ENCODE measurements around the gene MATK. TPM values are rescaled to one million over a fixed set of nuclear protein-coding genes. Genes with fewer than 3 reads are reported as not detected.

MATK gene
- total RNA-seq, 1 donor from 2014 or later, result not detected

GRCh38 chr19:3823350-3823713, 37.2 kb upstream of the MATK start:
- H3K9me3 Mint-ChIP-seq, result no peaks in the 10 kb centered on the region
- no peak overlapping the region for H3K27ac Mint-ChIP-seq (ENCODE audit: unreplicated experiment)
- H3K4me3 Mint-ChIP-seq, result no peak overlapping the region
- no peaks in the 10 kb centered on the region for H3K27me3 Mint-ChIP-seq (ENCODE audit: low read depth)
- no peaks in the 10 kb centered on the region for H3K36me3 Mint-ChIP-seq (ENCODE audit: low read depth)
- TF ChIP-seq CTCF (conservative IDR thresholded peaks at IDR 0.05), result no peak
- no peak for DNase-seq (ENCODE audit: low read depth, low spot score)
- H3K4me1 Mint-ChIP-seq, result no peaks in the 10 kb centered on the region

GRCh38 chr19:3822683-3823349, 36.6 kb upstream of the MATK start:
- Mint-ChIP-seq H3K9me3 (no peaks in the 10 kb centered on the region), H3K36me3 (ENCODE audit: low read depth) (no peaks in the 10 kb centered on the region), H3K27me3 (ENCODE audit: low read depth) (no peaks in the 10 kb centered on the region), H3K4me3 (no peak overlapping the region), H3K4me1 (no peaks in the 10 kb centered on the region), H3K27ac (ENCODE audit: unreplicated experiment) (no peak overlapping the region)
- TF ChIP-seq CTCF (conservative IDR thresholded peaks at IDR 0.05), result no peak
- DNase-seq (ENCODE audit: low read depth, low spot score), result no peak

GRCh38 chr19:3821857-3822364, 35.7 kb upstream of the MATK start:
- Mint-ChIP-seq H3K4me1 (no peaks in the 10 kb centered on the region), H3K4me3 (no peak overlapping the region), H3K36me3 (ENCODE audit: low read depth) (no peaks in the 10 kb centered on the region), H3K27me3 (ENCODE audit: low read depth) (no peaks in the 10 kb centered on the region), H3K9me3 (no peaks in the 10 kb centered on the region), H3K27ac (ENCODE audit: unreplicated experiment) (no peak overlapping the region)
- DNase-seq (ENCODE audit: low read depth, low spot score), result peak; percentile 89
- peak; percentile 98 for TF ChIP-seq CTCF (conservative IDR thresholded peaks at IDR 0.05)

- DNase-seq (ENCODE audit: low read depth, low spot score), result no peak
Measured at GRCh38 chr19:3821156-3821555, 35.0 kb upstream of the MATK start.

GRCh38 chr19:3819989-3820388, 33.8 kb upstream of the MATK start:
- Mint-ChIP-seq H3K4me3 (no peak overlapping the region), H3K27ac (ENCODE audit: unreplicated experiment) (no peak overlapping the region), H3K36me3 (ENCODE audit: low read depth) (no peaks in the 10 kb centered on the region), H3K9me3 (no peaks in the 10 kb centered on the region), H3K4me1 (no peaks in the 10 kb centered on the region), H3K27me3 (ENCODE audit: low read depth) (no peaks in the 10 kb centered on the region)
- no peak for DNase-seq (ENCODE audit: low read depth, low spot score)
- no peak for TF ChIP-seq CTCF (conservative IDR thresholded peaks at IDR 0.05)

More at GRCh38 chr19:3821156-3821555, 35.0 kb upstream of the MATK start:
- Mint-ChIP-seq H3K4me3 (no peak overlapping the region), H3K36me3 (ENCODE audit: low read depth) (no peaks in the 10 kb centered on the region), H3K4me1 (no peaks in the 10 kb centered on the region), H3K27ac (ENCODE audit: unreplicated experiment) (no peak overlapping the region), H3K9me3 (no peaks in the 10 kb centered on the region), H3K27me3 (ENCODE audit: low read depth) (no peaks in the 10 kb centered on the region)
- no peak for TF ChIP-seq CTCF (conservative IDR thresholded peaks at IDR 0.05)
